IMR-90 (cell line): Measurements from ENCODE around the gene UNC93B1.

Experiments used
- BHLHE40 ChIP-seq: fragments of 150-350 bp; IDR thresholded peaks from 2 replicates; pipeline ENCODE4 v1.6.1; 2016; ENCODE audit warnings: mild to moderate bottlenecking, low read depth, low read length
- CEBPB ChIP-seq: IDR thresholded peaks from 2 replicates; pipeline ENCODE4 v1.6.1; 2012; ENCODE audit warnings: low read depth, low read length, improper control_type of control experiment
- CHD1 ChIP-seq: IDR thresholded peaks from 2 replicates; pipeline ENCODE4 v1.6.1; 2012; ENCODE audit warnings: low read depth, low read length, improper control_type of control experiment
- CTCF ChIP-seq: conservative IDR thresholded peaks from 2 replicates; pipeline ENCODE4 v1.5.1; 2012; ENCODE audit warnings: mild to moderate bottlenecking, low read depth, low read length, improper control_type of control experiment
- POLR2A ChIP-seq: IDR thresholded peaks from 2 replicates; pipeline ENCODE4 v1.6.1; 2012; ENCODE audit warnings: mild to moderate bottlenecking, low read depth, low read length

- TF ChIP-seq POLR2A, result no peak
- no peak for TF ChIP-seq CTCF
- no peak for TF ChIP-seq BHLHE40
- no peak for TF ChIP-seq CHD1
- no peak for TF ChIP-seq CEBPB
These were observed 34.4 kb upstream of the UNC93B1 start for GRCh38 chr11:68038226-68038717.
